CD4-positive, alpha-beta T cell (primary cell): ENCODE results near the gene RASA3. TPM values are rescaled to one million over a fixed set of nuclear protein-coding genes. Genes with fewer than 3 reads are reported as not detected.

Experiments
- ATAC-seq: fragments of 200-7000 bp; cut with Tn5 transposase; one replicate; pipeline ENCODE4 v1.10.0; 2022; ENCODE audit warnings: mild to moderate bottlenecking; ENCODE audit not compliant: poor library complexity
- CTCF ChIA-PET: fragments of 350-600 bp; sonication (Branson Sonifier 250); formaldehyde crosslinking; loops from one replicate; lab custom pipeline; 2021; ENCODE audit warnings: antibody characterized with exemption, inconsistent platforms; lab: Charles Lee
- POLR2A ChIA-PET: fragments of 350-600 bp; sonication (Branson Sonifier 250); formaldehyde crosslinking; loops from one replicate; lab custom pipeline; 2021; ENCODE audit warnings: antibody characterized with exemption, inconsistent platforms; lab: Charles Lee
- DNase-seq, 14 experiments: peaks; one replicate each; pipeline ENCODE4 v3.0.0-alpha.2; 2013 to 2020; ENCODE audit warnings: mixed read lengths in 2 of 14
- H3K27ac ChIP-seq, 2 donors: one replicate each; pipeline versions ENCODE4 v1.5.1 to v1.7.0; 2013; ENCODE audit warnings: low read length in 2 of 2, low read depth in 1 of 2, mild to moderate bottlenecking in 1 of 2
- H3K27me3 ChIP-seq, 2 experiments: 1 replicate in 1 of 2; 2 replicates in 1 of 2; pipeline versions ENCODE4 v1.6.1 to v1.7.0; 2013; ENCODE audit warnings: low read length in 2 of 2, control low read depth in 1 of 2, mild to moderate bottlenecking in 1 of 2, moderate library complexity in 1 of 2; ENCODE audit not compliant: insufficient read depth in 2 of 2, control insufficient read depth in 1 of 2
- H3K36me3 ChIP-seq: one replicate; pipeline ENCODE4 v1.6.1; 2013; ENCODE audit warnings: low read length, control low read depth; ENCODE audit not compliant: insufficient read depth
- H3K4me1 ChIP-seq: one replicate; pipeline ENCODE4 v1.6.1; 2013; ENCODE audit warnings: low read length, control low read depth; ENCODE audit not compliant: insufficient read depth
- H3K4me3 ChIP-seq: one replicate; pipeline ENCODE4 v1.5.1; 2013; ENCODE audit warnings: mild to moderate bottlenecking, low read length, moderate library complexity
- H3K9me3 ChIP-seq, 2 experiments: 1 replicate in 1 of 2; 2 replicates in 1 of 2; pipeline versions ENCODE4 v1.6.1 to v1.7.0; 2013; ENCODE audit warnings: low read length in 2 of 2, mild to moderate bottlenecking in 2 of 2, control low read depth in 1 of 2, moderate library complexity in 1 of 2; ENCODE audit not compliant: control insufficient read depth in 1 of 2, insufficient read depth in 1 of 2
- H3K27ac Mint-ChIP-seq: one replicate; pipeline ENCODE4 v1.8.0; 2020; ENCODE audit warnings: mixed read lengths
- H3K27me3 Mint-ChIP-seq: one replicate; pipeline ENCODE4 v1.8.0; 2021; ENCODE audit warnings: mixed read lengths
- H3K36me3 Mint-ChIP-seq: one replicate; pipeline ENCODE4 v1.8.0; 2021; ENCODE audit warnings: low read depth, mixed read lengths
- H3K4me1 Mint-ChIP-seq: one replicate; pipeline ENCODE4 v1.8.0; 2021; ENCODE audit warnings: low read depth, mixed read lengths
- H3K4me3 Mint-ChIP-seq: one replicate; pipeline ENCODE4 v1.8.0; 2020; ENCODE audit warnings: mild to moderate bottlenecking, mixed read lengths
- H3K9me3 Mint-ChIP-seq: one replicate; pipeline ENCODE4 v1.8.0; 2020; ENCODE audit warnings: mixed read lengths
- CTCF ChIP-seq: fragments of 200-600 bp; IDR thresholded peaks from one replicate; pipeline ENCODE4 v1.8.0; 2022; ENCODE audit warnings: antibody characterized with exemption, mild to moderate bottlenecking
- intact Hi-C, 2 experiments: fragments of 100-400 bp; cut with DNase I in 1 of 2; cut with micrococcal nuclease in 1 of 2; formaldehyde crosslinking; loops; one replicate each; pipeline versions ENCODE4 v1.15.1 to v1.9.0; 2023 to 2025; cut with DNase I, micrococcal nuclease
- total RNA-seq, 174 experiments: library from RNA in 2 of 174; stranded (reverse) in 2 of 174; gene quantifications; one replicate each; pipeline ENCODE4 v1.2.3 and lab custom pipeline; 2021 to 2026

Gene RASA3
- total RNA-seq, 2 experiments from 2014 or later: 181 to 184 TPM

DNA sequence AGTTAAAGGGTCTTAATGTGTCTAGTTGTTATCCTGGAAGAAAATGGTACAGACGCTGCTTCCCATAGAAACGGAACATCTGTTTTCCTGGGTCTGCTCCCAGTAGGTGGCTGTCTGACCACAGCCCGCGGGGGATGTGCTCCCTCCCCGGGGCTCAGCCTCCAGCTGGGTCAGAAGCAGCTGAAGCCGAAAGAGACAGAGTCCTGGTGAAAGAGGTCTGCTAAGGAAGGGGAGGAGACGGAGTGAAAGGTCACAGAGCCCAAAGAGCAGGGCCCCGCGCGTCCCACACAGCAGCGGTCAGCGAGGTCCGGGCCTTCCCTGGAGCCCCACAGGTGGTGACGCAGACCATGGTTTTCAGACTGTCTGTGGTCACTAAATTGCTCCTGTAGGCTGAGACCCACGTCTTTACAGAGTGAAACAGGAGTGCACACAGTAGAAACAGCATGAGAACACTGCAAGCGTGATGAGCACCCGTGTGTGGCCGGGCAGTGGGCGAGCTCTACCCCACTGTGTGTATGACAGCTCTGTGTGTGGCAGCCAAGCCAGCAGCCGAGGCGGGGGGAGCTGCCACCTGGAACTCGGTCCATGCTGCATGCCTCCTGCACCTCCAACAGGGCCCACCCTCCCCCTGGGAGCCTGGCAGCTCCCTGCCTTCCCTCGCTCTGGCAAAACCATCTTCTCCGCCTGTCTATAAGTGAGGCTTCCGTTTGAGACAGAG, 106.5 kb downstream of the RASA3 start:
- H3K36me3 Mint-ChIP-seq: peaks cover 76% of the 10 kb centered on the region
- POLR2A ChIA-PET: interaction anchor here (0.7 kb wide), 1 partner anchor 85 kb away, joined by 3 read pairs; no protein-coding TSS in a partner anchor
- H3K9me3 Mint-ChIP-seq: no peaks in the 10 kb centered on the region

GRCh38 chr13:114025405-114025713, 107.1 kb downstream of the RASA3 start:
- ATAC-seq (no peak), DNase-seq (no peak)
- H3K27ac ChIP-seq: no peak overlapping the region
- H3K36me3 ChIP-seq: peaks cover 95% of the 10 kb centered on the region
- Mint-ChIP-seq H3K4me3 (no peak overlapping the region), H3K9me3 (no peaks in the 10 kb centered on the region), H3K36me3 (peaks cover 76% of the 10 kb centered on the region), H3K27me3 (no peaks in the 10 kb centered on the region), H3K27ac (no peak overlapping the region), H3K4me1 (no peaks in the 10 kb centered on the region)
- CTCF ChIA-PET: no interaction called here
- POLR2A ChIA-PET: no interaction called here
- H3K4me1 ChIP-seq: peaks cover 7% of the 10 kb centered on the region
- intact Hi-C loops: no loop called here
- no peaks in the 10 kb centered on the region for H3K9me3 ChIP-seq
- H3K27me3 ChIP-seq: no peaks in the 10 kb centered on the region
- TF ChIP-seq CTCF: no peak
- H3K4me3 ChIP-seq: no peak overlapping the region

More for the DNA sequence above, 106.5 kb downstream of the RASA3 start:
- TF ChIP-seq CTCF: no peak
- peaks cover 95% of the 10 kb centered on the region for H3K36me3 ChIP-seq
- intact Hi-C loops: no loop called here
- H3K4me1 Mint-ChIP-seq: peaks cover 1% of the 10 kb centered on the region
- no peak for DNase-seq
- ATAC-seq: no peak
- no peak overlapping the region for H3K27ac ChIP-seq
- no peaks in the 10 kb centered on the region for H3K27me3 ChIP-seq
- H3K4me3 ChIP-seq: no peak overlapping the region
- no peaks in the 10 kb centered on the region for H3K9me3 ChIP-seq
- no peak overlapping the region for H3K27ac Mint-ChIP-seq
- no peaks in the 10 kb centered on the region for H3K27me3 Mint-ChIP-seq
- CTCF ChIA-PET: no interaction called here
- H3K4me1 ChIP-seq: peaks cover 7% of the 10 kb centered on the region
- H3K4me3 Mint-ChIP-seq: no peak overlapping the region

GRCh38 chr13:114024603-114025404, 107.6 kb downstream of the RASA3 start:
- no peak overlapping the region for H3K27ac ChIP-seq
- Mint-ChIP-seq H3K9me3 (no peaks in the 10 kb centered on the region), H3K4me3 (no peak overlapping the region), H3K27me3 (no peaks in the 10 kb centered on the region), H3K4me1 (no peaks in the 10 kb centered on the region), H3K36me3 (peaks cover 75% of the 10 kb centered on the region), H3K27ac (no peak overlapping the region)
- no peaks in the 10 kb centered on the region for H3K9me3 ChIP-seq
- POLR2A ChIA-PET: interaction anchor here (0.7 kb wide), 1 partner anchor 98 kb away, joined by 3 read pairs; no protein-coding TSS in a partner anchor
- no peak overlapping the region for H3K4me3 ChIP-seq
- no peak for ATAC-seq
- peaks cover 7% of the 10 kb centered on the region for H3K4me1 ChIP-seq
- no peaks in the 10 kb centered on the region for H3K27me3 ChIP-seq
- TF ChIP-seq CTCF: no peak
- CTCF ChIA-PET: no interaction called here
- DNase-seq: no peak
- H3K36me3 ChIP-seq: peaks cover 93% of the 10 kb centered on the region
- intact Hi-C loops: no loop called here
